ENCODE data around the gene SPAG6.

Gene SPAG6

GRCh38 chr10:22434521-22434920, 89.2 kb downstream of the SPAG6 start:
- no peak for DNase-seq (ENCODE audit: low read depth)

GRCh38 chr10:22435650-22436049, 90.4 kb downstream of the SPAG6 start:
- DNase-seq (ENCODE audit: low read depth), result no peak

GRCh38 chr10:22436526-22436892, 91.2 kb downstream of the SPAG6 start:
- DNase-seq (ENCODE audit: low read depth), result no peak

GRCh38 chr10:22436893-22437619, 91.8 kb downstream of the SPAG6 start:
- peak; percentile 74 for DNase-seq (ENCODE audit: low read depth)

GRCh38 chr10:22437620-22438588, 92.6 kb downstream of the SPAG6 start:
- no peak for DNase-seq (ENCODE audit: low read depth)

- no peak for DNase-seq (ENCODE audit: low read depth)
Measured at GRCh38 chr10:22438711-22439110, 93.4 kb downstream of the SPAG6 start.

GRCh38 chr10:22442063-22442462, 96.8 kb downstream of the SPAG6 start:
- DNase-seq (ENCODE audit: low read depth), result no peak

- no peak for DNase-seq (ENCODE audit: low read depth)
Measured at GRCh38 chr10:22442468-22442867, 97.2 kb downstream of the SPAG6 start.

GRCh38 chr10:22443175-22443901, 98.0 kb downstream of the SPAG6 start:
- no peak for DNase-seq (ENCODE audit: low read depth)

- no peak for DNase-seq (ENCODE audit: low read depth)
Measured at GRCh38 chr10:22444219-22444788, 99.0 kb downstream of the SPAG6 start.

- no peak for DNase-seq (ENCODE audit: low read depth)
Measured at GRCh38 chr10:22445495-22445894, 100.2 kb downstream of the SPAG6 start.

GRCh38 chr10:22447068-22447467, 101.8 kb downstream of the SPAG6 start:
- no peak for DNase-seq (ENCODE audit: low read depth)

GRCh38 chr10:22451346-22451745, 106.0 kb downstream of the SPAG6 start:
- no peak for DNase-seq (ENCODE audit: low read depth)

- DNase-seq (ENCODE audit: low read depth), result no peak
Measured at GRCh38 chr10:22453320-22453719, 108.0 kb downstream of the SPAG6 start.

- DNase-seq (ENCODE audit: low read depth), result no peak
Measured at GRCh38 chr10:22453948-22454591, 108.8 kb downstream of the SPAG6 start.

GRCh38 chr10:22454634-22455033, 109.3 kb downstream of the SPAG6 start:
- no peak for DNase-seq (ENCODE audit: low read depth)

GRCh38 chr10:22455068-22455857, 110.0 kb downstream of the SPAG6 start:
- DNase-seq (ENCODE audit: low read depth), result no peak

GRCh38 chr10:22456486-22456885, 111.2 kb downstream of the SPAG6 start:
- no peak for DNase-seq (ENCODE audit: low read depth)

- no peak for DNase-seq (ENCODE audit: low read depth)
Measured at GRCh38 chr10:22458272-22459038, 113.2 kb downstream of the SPAG6 start.

GRCh38 chr10:22459496-22459895, 114.2 kb downstream of the SPAG6 start:
- no peak for DNase-seq (ENCODE audit: low read depth)

All from T-helper 22 cell (primary cell).